COLO668 (cell line): ENCODE data around the gene NSFL1C.

Experiments
- DNase-seq: peaks from one replicate; lab custom pipeline; 2025; ENCODE audit not compliant: unreplicated experiment; lab: John Stamatoyannopoulos, UW

The NSFL1C gene

GRCh38 chr20:1486566-1486965 lies 19.9 kb upstream of the NSFL1C start:
- DNase-seq, result no peak

- DNase-seq, result no peak
Measured at GRCh38 chr20:1484438-1485116, 17.9 kb upstream of the NSFL1C start.

GRCh38 chr20:1479831-1480595 lies 13.4 kb upstream of the NSFL1C start:
- no peak for DNase-seq

GRCh38 chr20:1478566-1478965 lies 11.9 kb upstream of the NSFL1C start:
- DNase-seq, result no peak

GRCh38 chr20:1477896-1478490 lies 11.3 kb upstream of the NSFL1C start:
- no peak for DNase-seq

GRCh38 chr20:1474817-1475603 lies 8.4 kb upstream of the NSFL1C start:
- no peak for DNase-seq

- DNase-seq, result no peak
Measured at GRCh38 chr20:1474325-1474724, 7.7 kb upstream of the NSFL1C start.

- DNase-seq, result no peak
Measured at GRCh38 chr20:1473246-1474220, 6.9 kb upstream of the NSFL1C start.

- no peak for DNase-seq
Measured at GRCh38 chr20:1472556-1473245, 6.1 kb upstream of the NSFL1C start.

GRCh38 chr20:1471242-1471641 lies 4.6 kb upstream of the NSFL1C start:
- no peak for DNase-seq

GRCh38 chr20:1469925-1470571 lies 3.4 kb upstream of the NSFL1C start:
- DNase-seq, result peak; percentile 86

- DNase-seq, result no peak
Measured at GRCh38 chr20:1469306-1469905, 2.8 kb upstream of the NSFL1C start.

GRCh38 chr20:1468117-1468624 lies 1.5 kb upstream of the NSFL1C start:
- DNase-seq, result no peak

GRCh38 chr20:1467355-1468116 lies 887 bp upstream of the NSFL1C start:
- peak; percentile 47 for DNase-seq

- DNase-seq, result no peak
Measured at GRCh38 chr20:1467082-1467354, 369 bp upstream of the NSFL1C start.

- no peak for DNase-seq
Measured at GRCh38 chr20:1465470-1466210, 1.0 kb downstream of the NSFL1C start.

GRCh38 chr20:1463971-1464570 lies 2.6 kb downstream of the NSFL1C start:
- no peak for DNase-seq
